Glutamatergic neuron (in vitro differentiated cells): ENCODE measurements around the gene TMEM74B. TPM values are rescaled to one million over a fixed set of nuclear protein-coding genes. Genes with fewer than 3 reads are reported as not detected.

Experiments used
- DNase-seq: peaks from one replicate; pipeline ENCODE4 v3.0.0; 2022
- H3K27ac Mint-ChIP-seq: one replicate; pipeline ENCODE4 v1.8.0; 2020; ENCODE audit warnings: mild to moderate bottlenecking, mixed read lengths, inconsistent platforms; ENCODE audit not compliant: unreplicated experiment
- H3K27me3 Mint-ChIP-seq: one replicate; pipeline ENCODE4 v1.8.0; 2020; ENCODE audit warnings: mild to moderate bottlenecking, moderate library complexity, mixed read lengths, inconsistent platforms; ENCODE audit not compliant: unreplicated experiment
- H3K36me3 Mint-ChIP-seq: one replicate; pipeline ENCODE4 v1.8.0; 2020; ENCODE audit warnings: mild to moderate bottlenecking, mixed read lengths, inconsistent platforms; ENCODE audit not compliant: unreplicated experiment
- H3K4me1 Mint-ChIP-seq: one replicate; pipeline ENCODE4 v1.8.0; 2020; ENCODE audit warnings: mild to moderate bottlenecking, low read depth, mixed read lengths, inconsistent platforms; ENCODE audit not compliant: unreplicated experiment
- H3K4me3 Mint-ChIP-seq: one replicate; pipeline ENCODE4 v1.8.0; 2020; ENCODE audit warnings: mild to moderate bottlenecking, mixed read lengths, inconsistent platforms; ENCODE audit not compliant: unreplicated experiment
- H3K9me3 Mint-ChIP-seq: one replicate; pipeline ENCODE4 v1.8.0; 2020; ENCODE audit warnings: mild to moderate bottlenecking, moderate library complexity, mixed read lengths, inconsistent platforms; ENCODE audit not compliant: unreplicated experiment
- total RNA-seq: library from RNA; stranded (reverse); fragmentation: NEBNext Ultra II Directional; extraction: Animal tissue kit (Norgen Biotek cat#: 25700); gene quantifications from one replicate; pipeline ENCODE4 v1.2.1, GENCODE V29; 2021; ENCODE audit not compliant: unreplicated experiment
- TF ChIP-seq, protein P1 (sequence below): fragments of 200-600 bp; sonication (generic); IDR thresholded peaks from one replicate; pipeline ENCODE4 v1.5.0; 2021; ENCODE audit not compliant: partially characterized antibody, unreplicated experiment

TMEM74B gene
- total RNA-seq, 1 donor from 2014 or later: 5.0 TPM

DNA sequence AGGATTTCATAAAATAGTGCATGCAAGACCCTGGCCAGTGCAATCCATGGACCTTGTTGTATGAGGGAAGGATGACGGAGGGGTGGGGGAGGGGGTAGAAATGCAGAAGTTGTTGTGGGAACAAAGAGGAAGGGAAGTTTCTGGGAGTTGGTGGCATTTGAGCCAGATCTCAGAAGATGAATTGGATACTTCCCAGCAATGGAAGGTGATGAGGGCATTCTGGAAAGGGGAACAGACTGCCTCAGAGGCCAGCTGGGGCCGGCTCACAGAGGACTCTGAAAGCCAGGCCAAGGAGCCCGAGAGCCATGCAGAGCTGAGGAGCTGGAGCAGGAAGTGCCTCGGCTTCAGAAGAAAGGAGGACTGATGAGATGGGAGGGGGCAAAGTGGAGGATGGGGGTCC is 2.7 kb downstream of the TMEM74B start:
- Mint-ChIP-seq H3K27ac (no peak overlapping the region), H3K4me3 (no peak overlapping the region), H3K36me3 (no peaks in the 10 kb centered on the region), H3K27me3 (peaks cover 30% of the 10 kb centered on the region), H3K9me3 (peaks cover 18% of the 10 kb centered on the region), H3K4me1 (no peaks in the 10 kb centered on the region)
- TF ChIP-seq, protein P1, sequence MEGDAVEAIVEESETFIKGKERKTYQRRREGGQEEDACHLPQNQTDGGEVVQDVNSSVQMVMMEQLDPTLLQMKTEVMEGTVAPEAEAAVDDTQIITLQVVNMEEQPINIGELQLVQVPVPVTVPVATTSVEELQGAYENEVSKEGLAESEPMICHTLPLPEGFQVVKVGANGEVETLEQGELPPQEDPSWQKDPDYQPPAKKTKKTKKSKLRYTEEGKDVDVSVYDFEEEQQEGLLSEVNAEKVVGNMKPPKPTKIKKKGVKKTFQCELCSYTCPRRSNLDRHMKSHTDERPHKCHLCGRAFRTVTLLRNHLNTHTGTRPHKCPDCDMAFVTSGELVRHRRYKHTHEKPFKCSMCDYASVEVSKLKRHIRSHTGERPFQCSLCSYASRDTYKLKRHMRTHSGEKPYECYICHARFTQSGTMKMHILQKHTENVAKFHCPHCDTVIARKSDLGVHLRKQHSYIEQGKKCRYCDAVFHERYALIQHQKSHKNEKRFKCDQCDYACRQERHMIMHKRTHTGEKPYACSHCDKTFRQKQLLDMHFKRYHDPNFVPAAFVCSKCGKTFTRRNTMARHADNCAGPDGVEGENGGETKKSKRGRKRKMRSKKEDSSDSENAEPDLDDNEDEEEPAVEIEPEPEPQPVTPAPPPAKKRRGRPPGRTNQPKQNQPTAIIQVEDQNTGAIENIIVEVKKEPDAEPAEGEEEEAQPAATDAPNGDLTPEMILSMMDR: no peak
- no peak for DNase-seq

DNA sequence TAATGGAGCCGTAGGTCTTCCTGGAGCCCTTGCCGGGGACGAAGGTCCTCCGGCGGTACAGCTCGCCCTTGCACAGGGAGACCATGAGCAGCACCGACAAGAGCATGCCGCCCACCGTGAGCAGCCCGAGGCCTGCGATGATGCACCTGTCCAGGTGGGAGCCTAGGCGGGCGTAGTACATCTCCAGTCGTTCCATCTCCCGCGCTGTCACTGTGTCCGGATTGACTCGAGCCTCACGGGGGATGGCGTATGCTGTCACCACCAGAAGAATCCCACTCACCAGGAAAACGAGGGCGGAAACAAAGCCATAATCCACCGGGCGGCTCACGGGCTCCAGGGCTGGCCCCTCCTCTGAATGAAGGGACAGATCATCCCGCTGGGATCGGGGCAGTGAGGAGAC is 3.8 kb downstream of the TMEM74B start:
- Mint-ChIP-seq H3K27ac (no peak overlapping the region), H3K4me1 (no peaks in the 10 kb centered on the region), H3K9me3 (peaks cover 16% of the 10 kb centered on the region), H3K36me3 (no peaks in the 10 kb centered on the region), H3K4me3 (no peak overlapping the region), H3K27me3 (peaks cover 28% of the 10 kb centered on the region)
- DNase-seq: no peak
- TF ChIP-seq, protein P1: no peak

DNA sequence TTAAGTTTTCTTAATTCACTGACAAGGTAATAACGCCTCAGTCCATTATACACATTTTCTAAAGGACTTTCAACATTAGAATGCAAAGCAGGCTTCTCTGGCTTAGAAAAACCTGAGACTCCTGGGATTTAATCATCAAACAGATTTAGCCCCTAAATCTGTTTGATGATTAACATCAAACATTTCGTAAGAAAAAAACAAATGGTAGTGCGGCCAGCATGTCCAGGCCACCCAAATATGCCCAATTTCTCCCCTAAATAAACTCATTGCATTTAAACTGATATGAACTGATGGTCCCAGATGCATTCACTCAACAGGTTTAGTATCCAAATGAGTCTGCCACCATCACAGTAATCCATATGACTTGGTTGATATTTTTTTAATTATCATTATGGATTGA is 6.2 kb downstream of the TMEM74B start:
- no peak for DNase-seq
- H3K9me3 Mint-ChIP-seq: peaks cover 8% of the 10 kb centered on the region
- H3K36me3 Mint-ChIP-seq: peaks cover 6% of the 10 kb centered on the region
- no peak overlapping the region for H3K4me3 Mint-ChIP-seq
- no peak overlapping the region for H3K27ac Mint-ChIP-seq
- H3K27me3 Mint-ChIP-seq: peaks cover 20% of the 10 kb centered on the region
- no peaks in the 10 kb centered on the region for H3K4me1 Mint-ChIP-seq
- TF ChIP-seq, protein P1: no peak

DNA sequence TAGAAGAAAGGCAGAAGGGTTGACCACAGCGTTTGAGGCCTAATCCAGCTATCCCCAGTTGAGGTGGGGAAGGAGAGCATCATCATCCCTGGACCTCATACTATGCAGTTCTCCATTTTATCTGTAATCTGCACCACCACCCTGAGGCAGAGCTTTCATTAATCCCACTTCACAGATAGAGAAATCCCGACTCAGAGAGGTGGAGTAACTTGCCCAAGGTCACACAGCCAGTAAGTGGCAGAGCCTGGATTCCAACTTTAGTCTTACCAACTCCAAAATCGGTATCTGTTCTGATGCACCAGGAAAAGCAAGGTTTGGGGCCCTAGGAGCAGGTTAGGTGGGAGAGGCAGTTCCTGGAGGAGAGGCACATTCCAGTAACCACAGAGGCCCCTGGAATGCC is 6.7 kb downstream of the TMEM74B start:
- Mint-ChIP-seq H3K4me3 (no peak overlapping the region), H3K4me1 (no peaks in the 10 kb centered on the region), H3K9me3 (peaks cover 4% of the 10 kb centered on the region), H3K27me3 (peaks cover 18% of the 10 kb centered on the region), H3K36me3 (peaks cover 6% of the 10 kb centered on the region), H3K27ac (no peak overlapping the region)
- TF ChIP-seq, protein P1: no peak
- no peak for DNase-seq

DNA sequence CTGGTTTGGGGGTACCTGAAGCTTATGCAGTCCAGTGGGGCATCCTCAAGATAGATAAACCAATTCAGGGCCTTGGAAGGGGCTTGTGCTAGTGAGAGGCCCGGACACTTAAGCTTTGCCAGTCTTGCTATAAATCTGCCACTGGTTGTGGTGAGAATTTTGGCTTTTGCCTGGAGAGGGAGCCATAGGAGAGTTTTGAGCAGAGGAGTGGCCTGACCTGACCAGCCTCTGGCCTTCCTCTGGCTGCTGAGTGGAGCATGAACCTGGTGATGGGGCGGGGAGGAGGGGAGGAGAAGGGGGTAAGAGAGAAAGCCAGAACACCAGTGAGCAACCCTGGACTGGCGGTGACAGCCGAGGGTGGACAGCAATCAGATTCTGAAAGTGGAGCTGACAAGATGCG is 7.1 kb downstream of the TMEM74B start:
- no peak for DNase-seq
- peaks cover 6% of the 10 kb centered on the region for H3K36me3 Mint-ChIP-seq
- H3K4me1 Mint-ChIP-seq: no peaks in the 10 kb centered on the region
- peaks cover 14% of the 10 kb centered on the region for H3K27me3 Mint-ChIP-seq
- H3K9me3 Mint-ChIP-seq: peaks cover 1% of the 10 kb centered on the region
- TF ChIP-seq, protein P1: no peak
- H3K4me3 Mint-ChIP-seq: no peak overlapping the region
- H3K27ac Mint-ChIP-seq: no peak overlapping the region
